GM19467 (cell line): Measurements from ENCODE around the gene ROBO1.
"Not testable (repeated sequence)": the region's sequence is repeated elsewhere in the genome, so short reads cannot be mapped to it uniquely, and the experiment has no call there.

Experiments
- ATAC-seq: cut with Tn5 transposase; IDR thresholded peaks from one replicate; pipeline ENCODE4 v1.9.1; 2021; ENCODE audit warnings: mild to moderate bottlenecking, moderate library complexity; ENCODE audit not compliant: unreplicated experiment

Gene ROBO1

GRCh38 chr3:79767905-79768267 lies at the start of gene ROBO1:
TSS of gene ROBO1 (minus strand) at chr3:79767998.
- no peak for ATAC-seq

GRCh38 chr3:79817224-79817623 lies 49.4 kb upstream of the ROBO1 start:
- ATAC-seq = no peak

- ATAC-seq = no peak
These were observed 47.7 kb upstream of the ROBO1 start for GRCh38 chr3:79815478-79815877.

GRCh38 chr3:79810581-79810980 lies 42.8 kb upstream of the ROBO1 start:
- ATAC-seq = no peak

GRCh38 chr3:79810092-79810491 lies 42.3 kb upstream of the ROBO1 start:
- no peak for ATAC-seq

- no peak for ATAC-seq
These were observed 41.3 kb upstream of the ROBO1 start for GRCh38 chr3:79809106-79809505.

GRCh38 chr3:79808515-79808914 lies 40.7 kb upstream of the ROBO1 start:
- ATAC-seq = no peak

GRCh38 chr3:79790177-79790576 lies 22.4 kb upstream of the ROBO1 start:
- ATAC-seq = not testable (repeated sequence)

- no peak for ATAC-seq
These were observed 5.5 kb upstream of the ROBO1 start for GRCh38 chr3:79773291-79773690.

- ATAC-seq = no peak
These were observed 1.4 kb upstream of the ROBO1 start for GRCh38 chr3:79769229-79769628.

- no peak for ATAC-seq
These were observed 449 bp downstream of the ROBO1 start for GRCh38 chr3:79767194-79767904.

GRCh38 chr3:79766496-79767193 lies 1.2 kb downstream of the ROBO1 start:
- no peak for ATAC-seq

GRCh38 chr3:79765911-79766310 lies 1.9 kb downstream of the ROBO1 start:
- ATAC-seq = no peak

GRCh38 chr3:79761441-79761840 lies 6.4 kb downstream of the ROBO1 start:
- ATAC-seq = no peak

GRCh38 chr3:79751703-79752102 lies 16.1 kb downstream of the ROBO1 start:
- ATAC-seq = no peak

GRCh38 chr3:79737530-79737929 lies 30.3 kb downstream of the ROBO1 start:
- ATAC-seq = no peak

- ATAC-seq = no peak
These were observed 38.7 kb downstream of the ROBO1 start for GRCh38 chr3:79729096-79729495.

- ATAC-seq = no peak
These were observed 41.0 kb downstream of the ROBO1 start for GRCh38 chr3:79726786-79727185.

- no peak for ATAC-seq
These were observed 43.6 kb downstream of the ROBO1 start for GRCh38 chr3:79724206-79724605.

- no peak for ATAC-seq
These were observed 77.7 kb downstream of the ROBO1 start for GRCh38 chr3:79690072-79690471.

- no peak for ATAC-seq
These were observed 82.7 kb downstream of the ROBO1 start for GRCh38 chr3:79685108-79685507.

GRCh38 chr3:79684041-79684440 lies 83.8 kb downstream of the ROBO1 start:
- ATAC-seq = no peak

GRCh38 chr3:79672731-79673130 lies 95.1 kb downstream of the ROBO1 start:
- ATAC-seq = no peak
